ENCODE data around the gene OR1S2.

DNA sequence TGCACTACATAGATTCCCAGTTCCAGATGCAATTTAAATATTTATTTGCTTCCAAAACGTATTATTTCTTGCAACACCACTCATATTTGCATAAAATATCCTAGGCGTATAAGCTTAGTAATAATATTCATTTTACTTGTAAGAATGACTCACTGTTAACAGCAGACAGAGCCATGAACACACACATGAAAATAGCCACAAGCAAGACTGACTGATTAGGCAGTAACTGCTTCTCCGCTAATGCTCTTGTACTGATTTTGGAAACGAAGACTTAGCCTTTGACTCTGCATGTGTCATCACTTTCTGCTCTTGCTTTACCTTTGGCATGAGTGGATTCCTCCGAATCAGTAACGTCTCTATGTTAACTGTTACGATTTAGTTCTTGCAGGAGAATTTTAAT lies 18.8 kb upstream of the OR1S2 start:
- TF ChIP-seq, protein P1, sequence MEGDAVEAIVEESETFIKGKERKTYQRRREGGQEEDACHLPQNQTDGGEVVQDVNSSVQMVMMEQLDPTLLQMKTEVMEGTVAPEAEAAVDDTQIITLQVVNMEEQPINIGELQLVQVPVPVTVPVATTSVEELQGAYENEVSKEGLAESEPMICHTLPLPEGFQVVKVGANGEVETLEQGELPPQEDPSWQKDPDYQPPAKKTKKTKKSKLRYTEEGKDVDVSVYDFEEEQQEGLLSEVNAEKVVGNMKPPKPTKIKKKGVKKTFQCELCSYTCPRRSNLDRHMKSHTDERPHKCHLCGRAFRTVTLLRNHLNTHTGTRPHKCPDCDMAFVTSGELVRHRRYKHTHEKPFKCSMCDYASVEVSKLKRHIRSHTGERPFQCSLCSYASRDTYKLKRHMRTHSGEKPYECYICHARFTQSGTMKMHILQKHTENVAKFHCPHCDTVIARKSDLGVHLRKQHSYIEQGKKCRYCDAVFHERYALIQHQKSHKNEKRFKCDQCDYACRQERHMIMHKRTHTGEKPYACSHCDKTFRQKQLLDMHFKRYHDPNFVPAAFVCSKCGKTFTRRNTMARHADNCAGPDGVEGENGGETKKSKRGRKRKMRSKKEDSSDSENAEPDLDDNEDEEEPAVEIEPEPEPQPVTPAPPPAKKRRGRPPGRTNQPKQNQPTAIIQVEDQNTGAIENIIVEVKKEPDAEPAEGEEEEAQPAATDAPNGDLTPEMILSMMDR (IDR thresholded peaks at IDR 0.05), result no peak
- TF ChIP-seq, protein P2, sequence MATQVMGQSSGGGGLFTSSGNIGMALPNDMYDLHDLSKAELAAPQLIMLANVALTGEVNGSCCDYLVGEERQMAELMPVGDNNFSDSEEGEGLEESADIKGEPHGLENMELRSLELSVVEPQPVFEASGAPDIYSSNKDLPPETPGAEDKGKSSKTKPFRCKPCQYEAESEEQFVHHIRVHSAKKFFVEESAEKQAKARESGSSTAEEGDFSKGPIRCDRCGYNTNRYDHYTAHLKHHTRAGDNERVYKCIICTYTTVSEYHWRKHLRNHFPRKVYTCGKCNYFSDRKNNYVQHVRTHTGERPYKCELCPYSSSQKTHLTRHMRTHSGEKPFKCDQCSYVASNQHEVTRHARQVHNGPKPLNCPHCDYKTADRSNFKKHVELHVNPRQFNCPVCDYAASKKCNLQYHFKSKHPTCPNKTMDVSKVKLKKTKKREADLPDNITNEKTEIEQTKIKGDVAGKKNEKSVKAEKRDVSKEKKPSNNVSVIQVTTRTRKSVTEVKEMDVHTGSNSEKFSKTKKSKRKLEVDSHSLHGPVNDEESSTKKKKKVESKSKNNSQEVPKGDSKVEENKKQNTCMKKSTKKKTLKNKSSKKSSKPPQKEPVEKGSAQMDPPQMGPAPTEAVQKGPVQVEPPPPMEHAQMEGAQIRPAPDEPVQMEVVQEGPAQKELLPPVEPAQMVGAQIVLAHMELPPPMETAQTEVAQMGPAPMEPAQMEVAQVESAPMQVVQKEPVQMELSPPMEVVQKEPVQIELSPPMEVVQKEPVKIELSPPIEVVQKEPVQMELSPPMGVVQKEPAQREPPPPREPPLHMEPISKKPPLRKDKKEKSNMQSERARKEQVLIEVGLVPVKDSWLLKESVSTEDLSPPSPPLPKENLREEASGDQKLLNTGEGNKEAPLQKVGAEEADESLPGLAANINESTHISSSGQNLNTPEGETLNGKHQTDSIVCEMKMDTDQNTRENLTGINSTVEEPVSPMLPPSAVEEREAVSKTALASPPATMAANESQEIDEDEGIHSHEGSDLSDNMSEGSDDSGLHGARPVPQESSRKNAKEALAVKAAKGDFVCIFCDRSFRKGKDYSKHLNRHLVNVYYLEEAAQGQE (IDR thresholded peaks at IDR 0.05; ENCODE audit: insufficient read depth in 1 of 2, low read depth in 2 of 2, low read length in 1 of 2), result no peak

Data from Panc1 (cell line).